ENCODE data around the gene ADI1.

ADI1 gene, protein sequence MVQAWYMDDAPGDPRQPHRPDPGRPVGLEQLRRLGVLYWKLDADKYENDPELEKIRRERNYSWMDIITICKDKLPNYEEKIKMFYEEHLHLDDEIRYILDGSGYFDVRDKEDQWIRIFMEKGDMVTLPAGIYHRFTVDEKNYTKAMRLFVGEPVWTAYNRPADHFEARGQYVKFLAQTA

DNA sequence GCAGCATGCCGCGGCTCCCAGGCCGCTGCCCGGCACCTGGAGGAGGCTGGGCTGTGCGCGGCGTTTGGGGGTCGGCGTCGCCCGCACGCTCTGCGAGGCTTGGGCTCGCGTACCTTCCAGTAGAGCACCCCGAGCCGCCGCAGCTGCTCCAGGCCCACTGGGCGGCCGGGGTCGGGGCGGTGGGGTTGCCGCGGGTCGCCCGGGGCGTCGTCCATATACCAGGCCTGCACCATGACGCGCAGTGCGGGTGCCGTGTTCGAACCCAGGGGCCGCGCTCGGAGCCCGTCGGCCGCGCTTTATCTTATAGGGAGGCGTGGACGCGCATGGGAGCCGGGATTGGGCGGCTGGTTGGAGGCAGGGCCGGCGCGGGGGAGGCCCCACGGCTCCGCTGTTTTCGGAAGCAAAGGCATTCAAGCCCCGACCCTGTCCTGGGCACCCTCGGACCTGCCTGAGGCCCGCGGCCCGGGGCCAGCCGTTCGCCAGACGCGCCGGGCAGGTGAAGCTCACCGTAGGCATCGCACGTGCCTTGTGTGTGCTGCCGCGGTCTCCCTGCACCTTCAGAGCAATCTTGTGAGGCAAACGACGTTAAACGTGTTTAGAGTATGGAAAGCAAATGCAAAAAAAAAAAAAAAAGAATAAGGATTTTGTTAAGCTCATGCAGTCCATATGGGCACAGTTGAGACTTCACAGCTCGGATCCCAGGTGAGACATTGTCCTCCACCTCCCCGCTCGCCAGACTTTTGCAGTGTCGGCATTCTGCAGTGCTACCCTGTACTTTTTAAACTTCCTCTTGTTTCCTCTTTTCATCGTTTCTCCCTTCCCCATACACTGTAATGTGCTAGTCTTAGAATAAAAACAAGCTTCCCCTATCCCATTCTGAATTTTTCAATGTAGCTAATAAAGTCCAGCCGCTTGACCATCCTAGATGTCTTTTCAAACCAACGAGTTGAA is at the start of gene ADI1:
Gene ADI1 (minus strand): TSS at position 277 of the 951 bp plus-strand sequence. CDS start 44 bp downstream, at position 233.
- peak; percentile 76 to 79 for ATAC-seq

DNA sequence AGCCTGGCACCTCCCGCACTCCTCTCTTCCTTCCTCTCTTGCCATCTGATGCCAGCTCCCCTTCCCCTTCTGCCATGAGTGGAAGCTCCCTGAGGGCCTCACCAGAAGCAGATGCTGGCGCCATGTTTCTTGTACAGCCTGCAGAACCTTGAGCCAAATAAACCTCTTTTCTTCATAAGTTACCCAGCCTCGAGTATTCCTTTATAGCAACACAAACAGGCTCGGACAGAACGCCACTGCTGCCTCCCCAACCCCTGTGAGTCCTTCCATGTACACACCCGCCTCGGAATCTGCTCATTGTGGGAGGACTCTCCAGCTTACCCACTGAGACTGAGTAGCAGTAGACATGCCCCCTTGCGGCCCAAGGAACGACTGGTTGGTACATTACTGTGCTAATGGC is 47.5 kb upstream of the ADI1 start:
- no peak for ATAC-seq

DNA sequence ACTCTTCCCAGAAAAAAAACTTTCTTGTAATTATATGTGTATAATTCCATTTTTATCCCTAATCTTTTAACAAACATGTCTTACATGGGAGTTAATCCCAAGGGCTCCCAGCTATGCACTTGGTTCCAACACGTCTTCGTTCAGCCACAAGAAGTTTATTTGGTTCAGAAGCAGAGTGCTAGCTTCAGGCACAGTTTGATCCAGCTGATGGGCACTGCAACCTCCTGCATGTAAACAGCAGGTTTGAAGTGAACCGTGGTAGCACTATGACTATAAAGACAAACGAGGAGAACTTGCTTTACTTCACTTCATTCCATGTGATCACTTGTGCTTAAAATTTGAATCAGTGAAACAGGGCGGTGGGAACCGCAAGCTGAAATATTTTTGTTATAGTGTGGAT is 45.8 kb upstream of the ADI1 start:
- ATAC-seq, result no peak

DNA sequence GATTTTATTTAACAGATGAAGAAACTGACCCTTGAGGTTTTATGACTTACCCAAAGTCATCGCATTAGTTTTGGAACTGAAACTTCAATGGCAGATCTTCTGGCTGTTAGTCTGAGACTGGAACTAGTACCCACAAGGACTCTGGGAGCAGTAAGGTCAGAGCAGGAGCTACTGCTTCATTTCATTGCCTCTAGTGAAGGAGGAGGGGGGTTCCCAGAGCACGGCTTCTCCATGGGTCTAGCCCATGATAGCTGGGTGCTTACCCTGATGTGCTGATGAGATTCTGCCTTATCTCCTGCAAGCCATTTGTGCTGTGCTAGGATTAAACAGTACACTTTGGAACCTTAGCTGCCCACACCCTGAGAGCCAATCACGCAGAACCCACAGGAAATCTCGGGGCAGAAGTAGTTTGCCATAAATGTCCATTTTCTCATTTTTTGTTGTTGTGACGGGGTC is 44.2 kb upstream of the ADI1 start:
- ATAC-seq, result no peak

DNA sequence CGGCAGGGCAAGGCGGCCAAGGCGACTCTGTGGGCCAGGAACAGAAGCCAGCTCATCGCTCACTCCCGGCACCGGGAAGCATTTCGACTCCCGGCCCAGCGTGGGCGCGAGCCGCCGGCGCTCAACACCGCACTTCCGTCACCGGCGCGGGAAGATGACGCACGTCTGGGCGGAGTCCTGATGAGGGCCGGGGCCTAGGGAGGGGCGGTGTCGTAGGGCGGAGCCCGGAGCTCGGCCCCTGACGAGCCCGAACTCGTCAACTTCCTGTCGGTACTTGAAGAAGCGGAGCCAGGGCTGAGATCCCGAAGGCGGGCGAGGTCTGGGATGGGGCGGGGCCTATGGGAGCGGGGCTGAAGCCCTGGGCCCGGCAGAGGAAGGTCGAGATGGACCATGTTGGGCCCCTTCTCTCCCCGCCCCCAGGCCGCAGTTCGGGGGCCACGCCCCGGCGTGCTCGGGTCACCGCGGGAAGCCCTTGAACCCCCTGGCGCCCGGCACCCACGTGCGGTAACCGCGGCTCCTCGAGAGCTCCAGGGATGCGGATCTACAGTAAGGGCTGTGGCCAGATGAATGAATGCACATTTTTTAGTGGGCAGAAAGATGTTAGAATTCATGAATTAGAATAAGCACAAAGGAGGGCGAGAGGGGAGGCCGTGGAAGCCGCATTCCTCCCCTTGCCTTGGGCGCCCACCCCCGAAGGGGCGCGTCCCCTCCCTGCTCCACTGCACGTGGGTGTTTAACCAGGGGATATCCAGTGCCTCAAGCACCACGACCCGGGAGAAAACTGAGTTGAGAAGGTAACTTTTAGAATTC is 39.1 kb upstream of the ADI1 start, which contains the start of gene RNASEH1:
Gene RNASEH1 (minus strand): TSS at position 129 of the 810 bp plus-strand sequence. CDS start 73 bp downstream, at position 56.
- peak; percentile 96 to 98 for ATAC-seq

DNA sequence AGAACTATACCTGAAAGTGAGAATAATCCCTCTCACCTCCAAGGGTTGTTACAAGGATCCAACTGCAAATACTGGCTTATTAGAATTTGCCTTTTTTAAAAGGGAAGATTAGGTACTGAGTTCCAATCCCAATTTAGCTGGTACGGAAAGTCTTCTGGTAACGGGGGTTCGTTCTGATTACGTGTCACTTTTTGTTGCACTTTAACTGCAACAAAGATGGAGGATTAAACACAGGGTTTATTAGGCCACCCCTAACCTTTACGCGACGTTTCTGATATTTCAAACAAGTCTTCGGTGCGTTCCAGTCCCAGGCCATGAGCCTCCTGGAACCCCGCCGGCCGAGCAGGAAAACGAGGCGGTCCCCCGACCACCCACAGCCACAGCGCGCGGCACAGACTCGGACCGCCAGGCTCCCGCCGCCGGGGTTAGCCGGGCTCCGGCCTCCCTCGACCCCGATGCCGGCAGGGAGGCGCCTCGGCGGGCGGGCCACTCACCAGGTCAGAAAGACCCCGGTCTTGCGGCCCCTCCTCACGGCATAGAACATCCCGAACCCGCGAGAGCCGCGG is 38.4 kb upstream of the ADI1 start:
- peak; percentile 22 to 25 for ATAC-seq

DNA sequence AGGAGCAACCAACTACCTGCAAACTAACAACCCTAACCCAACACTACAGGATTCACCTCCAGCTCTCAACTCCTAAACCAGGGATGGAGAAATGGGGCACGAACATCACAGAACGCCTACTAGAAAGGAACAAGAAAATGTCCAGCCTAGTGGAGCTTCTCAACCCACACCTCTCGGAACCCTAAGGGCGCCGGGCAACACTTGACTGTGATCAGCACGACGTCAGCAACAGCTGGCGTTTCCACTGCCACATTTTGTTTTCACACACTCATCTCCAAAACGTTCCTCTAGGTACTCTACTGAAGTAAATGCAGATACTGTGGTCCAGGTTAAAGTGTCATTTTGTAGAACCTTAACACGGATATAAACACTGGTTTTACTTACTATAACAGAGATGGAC is 34.6 kb upstream of the ADI1 start:
- ATAC-seq, result no peak

DNA sequence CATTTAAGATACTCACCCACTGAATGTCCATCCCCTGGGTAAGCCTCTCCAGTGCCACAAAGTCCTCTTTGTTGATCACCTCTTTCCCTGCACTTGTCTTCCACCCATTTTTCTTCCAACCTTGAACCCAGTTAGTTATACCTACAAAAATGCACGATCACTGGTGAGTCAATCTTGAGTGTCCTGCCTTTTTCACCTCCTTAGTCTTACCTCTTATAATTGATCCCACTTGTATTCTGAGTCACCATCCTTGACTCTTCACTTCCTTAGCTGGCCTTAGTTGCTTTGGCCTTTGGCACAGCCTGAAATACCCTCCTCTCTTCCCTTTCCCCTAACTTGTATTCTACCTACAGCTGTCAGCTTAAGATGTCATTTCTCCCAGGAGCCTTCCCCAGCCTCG is 28.6 kb upstream of the ADI1 start:
- ATAC-seq, result no peak

DNA sequence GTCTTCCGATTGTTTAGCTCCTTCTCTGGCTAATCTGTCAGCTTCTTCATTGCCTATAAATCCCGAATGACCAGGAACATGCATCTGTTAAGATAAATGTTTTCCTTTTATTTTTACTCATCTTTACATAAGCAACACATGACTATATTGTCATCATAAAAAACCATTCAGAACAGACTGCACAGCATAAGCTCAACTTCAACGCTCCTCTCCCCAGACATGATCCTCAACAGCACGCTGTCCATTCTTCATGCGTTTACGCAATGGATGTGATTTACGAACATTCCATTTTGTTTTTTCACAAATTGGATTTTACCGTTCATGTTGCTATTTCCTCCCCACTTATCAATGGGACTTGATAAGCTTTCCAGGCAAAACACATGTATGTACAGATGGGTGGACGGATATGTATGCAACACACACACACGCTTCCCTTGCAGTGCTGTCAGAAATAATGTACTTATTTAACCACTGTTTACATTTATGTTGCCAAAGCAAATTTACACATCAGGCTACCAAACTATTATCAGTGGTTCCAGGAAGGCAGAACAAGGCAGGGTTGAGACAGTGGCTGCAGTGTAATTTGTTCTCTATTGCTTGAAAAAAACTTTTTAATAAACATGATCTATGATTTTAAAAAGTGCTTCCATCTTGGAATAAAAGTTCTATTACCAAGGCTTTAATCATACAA is 26.6 kb upstream of the ADI1 start:
- no peak for ATAC-seq

DNA sequence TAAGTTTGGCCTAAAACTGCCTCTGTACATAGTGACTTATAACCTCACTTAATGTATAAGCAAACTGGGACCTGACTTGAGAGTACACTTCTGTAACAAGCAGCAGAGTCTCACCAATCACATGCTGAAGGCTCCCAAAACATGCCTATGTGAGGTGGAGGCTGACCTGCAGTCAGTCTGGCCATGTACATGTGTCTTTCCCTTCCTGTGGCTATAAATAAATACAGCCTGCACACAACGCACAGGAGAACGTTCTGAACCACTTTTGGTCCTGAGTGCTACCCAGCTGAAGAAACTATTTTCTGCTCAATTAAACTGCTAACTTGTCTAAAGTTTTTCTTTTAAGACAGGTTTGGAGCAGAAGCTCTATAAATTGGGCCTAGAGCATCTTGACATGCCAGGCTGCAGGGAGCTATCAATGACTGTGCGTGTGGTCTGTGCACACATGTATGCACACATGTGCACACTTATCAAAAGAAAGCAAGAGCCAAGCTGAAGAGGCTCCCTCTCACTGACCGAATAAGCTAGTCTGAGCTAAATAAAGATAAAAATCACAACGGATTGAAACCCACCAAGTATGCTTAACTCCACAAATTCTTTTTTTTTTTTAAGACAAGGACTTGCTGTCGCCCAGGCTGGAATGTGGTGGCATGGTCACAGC is 23.8 kb upstream of the ADI1 start:
- no peak for ATAC-seq

DNA sequence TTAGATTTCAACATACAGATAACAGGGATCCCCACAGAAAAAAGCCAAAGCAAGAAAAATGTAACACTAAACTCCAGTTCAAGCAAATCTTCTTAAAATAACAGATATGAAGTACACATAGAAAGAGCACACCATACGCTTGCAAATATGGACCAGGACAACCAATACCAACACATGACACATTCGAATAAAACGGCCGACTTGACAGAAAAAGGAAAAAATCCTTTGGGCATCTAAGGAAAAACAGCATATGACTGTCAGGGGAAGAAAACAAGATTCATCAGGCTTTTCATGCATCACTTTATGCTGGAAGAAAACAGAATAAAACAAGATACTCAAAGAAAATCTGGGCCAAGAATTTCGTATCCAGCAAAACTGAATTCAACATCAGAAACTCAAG is 22.8 kb upstream of the ADI1 start:
- ATAC-seq, result no peak

DNA sequence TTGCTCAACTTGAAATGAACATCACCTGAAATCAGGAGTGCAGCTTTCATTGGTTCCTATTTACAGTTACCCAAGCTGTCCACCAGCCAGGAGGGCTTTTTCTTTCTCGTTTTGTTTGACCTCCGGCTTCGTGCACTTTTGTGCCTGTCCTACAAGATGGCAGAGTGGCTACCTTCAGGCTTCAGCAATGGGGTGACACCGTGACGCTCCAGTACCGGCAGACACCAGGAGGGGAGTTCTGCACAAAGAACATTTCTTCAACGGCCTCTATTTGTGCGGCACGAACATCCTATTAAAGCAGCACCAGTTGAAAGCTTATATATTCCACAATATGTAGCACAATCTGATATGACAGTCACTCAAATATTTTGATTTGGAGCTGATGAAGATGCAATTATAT is 20.5 kb upstream of the ADI1 start:
- no peak for ATAC-seq

DNA sequence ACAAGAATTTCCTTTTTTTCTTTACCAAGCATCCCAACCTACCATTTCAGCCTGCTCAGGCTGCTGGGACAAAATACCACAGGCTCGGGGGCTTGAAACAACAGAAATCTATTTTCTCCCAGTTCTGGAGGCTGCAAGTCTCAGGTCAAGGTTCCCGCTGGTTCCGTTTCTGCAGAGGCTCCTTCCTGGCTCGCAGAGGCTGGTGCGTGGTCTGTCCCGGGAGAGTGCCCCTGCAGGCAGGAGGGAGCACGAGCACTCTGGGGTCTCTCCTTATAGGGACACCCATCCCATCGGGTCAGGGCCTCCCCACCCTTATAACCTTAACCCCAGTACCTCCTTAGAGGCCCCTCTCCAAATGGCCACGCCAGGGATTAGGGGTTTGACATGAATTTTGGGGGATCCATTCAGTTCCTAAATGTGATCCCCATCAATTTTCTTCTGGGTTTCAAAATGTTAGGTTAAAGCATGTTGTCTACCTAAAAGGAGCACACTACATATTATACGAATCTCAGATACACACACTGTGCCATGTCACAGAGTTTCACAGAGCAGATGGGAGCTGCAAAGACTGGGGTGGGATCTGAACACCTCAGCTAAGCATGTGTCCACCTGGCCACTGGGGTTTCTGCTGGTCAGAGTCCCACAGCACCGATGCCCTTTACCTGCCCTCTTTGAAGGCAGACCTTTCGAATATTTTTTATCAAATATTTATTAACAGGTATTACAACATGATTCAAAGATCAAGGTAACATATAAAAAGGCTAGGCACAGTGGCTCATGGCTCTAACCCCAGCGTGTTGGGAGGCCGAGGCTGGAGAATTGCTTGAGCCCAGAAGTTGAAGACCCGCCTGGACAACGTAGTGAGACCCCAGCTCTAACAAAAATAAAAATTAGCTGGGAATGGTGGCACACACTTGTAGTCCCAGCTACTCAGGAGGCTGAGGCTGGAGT is 17.6 kb upstream of the ADI1 start:
- peak in 1 of 2 donors; percentile 38 for ATAC-seq

DNA sequence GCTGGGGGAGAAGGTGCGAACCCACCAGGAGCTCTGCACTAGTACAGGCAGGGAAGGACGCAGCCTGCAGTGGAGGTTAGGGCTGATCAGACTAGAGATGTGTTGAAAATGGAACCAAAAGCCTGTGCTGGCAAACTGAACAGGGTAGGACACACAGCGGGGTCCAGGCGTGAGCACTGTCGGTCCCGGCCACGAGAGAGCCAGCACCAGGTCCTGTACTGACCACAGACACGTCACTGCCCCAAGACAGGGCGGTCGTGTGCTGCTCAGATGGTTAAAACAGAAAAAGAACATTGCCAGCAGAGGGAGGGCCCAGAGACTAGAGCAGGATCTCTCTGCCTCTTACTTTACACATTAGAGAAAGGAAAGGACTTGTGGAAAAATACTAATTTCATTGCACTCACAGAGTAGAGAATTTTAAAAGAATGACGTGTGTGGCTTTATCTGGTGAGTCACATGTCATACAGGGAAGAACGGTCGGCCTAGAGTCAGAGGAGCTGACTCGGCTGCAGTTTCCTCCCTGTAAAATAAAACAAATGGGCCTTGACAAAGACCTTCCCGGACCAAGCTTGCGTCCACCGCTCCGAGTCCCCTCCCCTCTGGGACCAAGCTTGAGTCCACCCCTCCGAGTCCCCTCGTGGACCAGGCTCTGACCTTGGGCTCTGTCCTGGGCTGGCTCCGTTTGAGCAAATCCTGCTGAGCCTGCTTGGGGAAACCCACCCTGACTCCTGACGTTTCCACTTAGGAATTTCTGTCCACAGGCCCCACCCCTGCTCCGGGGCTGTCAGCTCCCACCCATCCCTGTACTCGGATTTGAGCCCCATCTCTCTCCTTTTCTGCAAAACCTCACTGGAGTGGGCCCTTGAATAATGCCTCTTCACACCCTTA is 16.7 kb upstream of the ADI1 start:
- no peak for ATAC-seq

DNA sequence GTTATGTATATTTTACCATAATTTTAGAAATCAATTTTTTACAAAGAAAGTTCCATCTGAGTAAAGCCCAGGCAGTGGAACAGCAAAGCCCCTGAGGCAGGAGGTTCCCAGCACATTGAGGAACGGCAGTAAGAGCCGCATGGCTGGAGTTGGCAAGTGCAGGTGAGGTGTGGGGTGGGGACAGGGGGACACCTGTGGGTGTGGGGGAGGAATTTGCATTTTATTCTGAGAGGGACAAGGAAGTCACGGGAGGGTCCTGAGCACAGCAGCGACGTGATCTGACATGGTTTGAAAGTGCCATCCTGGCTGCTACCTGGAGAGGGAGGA is 16.1 kb upstream of the ADI1 start:
- no peak for ATAC-seq

DNA sequence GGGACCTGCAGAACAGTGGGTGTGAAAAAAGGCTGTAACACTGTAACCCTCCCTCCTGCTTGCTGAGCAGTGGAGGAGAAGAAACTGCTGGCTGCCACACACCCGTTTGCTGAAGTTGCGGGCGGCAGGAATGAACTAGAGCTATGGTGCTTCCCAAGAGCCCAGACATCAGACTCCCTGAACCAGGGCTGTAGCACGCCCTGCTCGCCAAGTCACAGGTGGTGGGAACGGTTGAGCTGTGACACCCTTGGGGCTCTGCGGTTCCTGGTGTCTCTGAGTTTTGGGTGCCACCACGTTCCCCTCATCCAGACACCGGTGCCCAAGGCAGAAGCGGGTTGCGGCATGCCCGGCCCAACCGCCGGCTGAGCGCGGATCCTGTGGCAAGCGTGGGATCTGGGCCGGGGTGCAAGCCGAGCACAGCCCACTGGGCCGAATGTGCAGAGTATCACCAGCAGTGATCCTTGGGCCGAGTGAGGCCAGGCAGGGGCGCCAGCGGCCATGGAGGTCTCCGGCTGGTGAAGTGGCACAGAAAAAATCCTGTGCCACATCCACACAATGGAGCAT is 15.0 kb upstream of the ADI1 start:
- ATAC-seq, result no peak

DNA sequence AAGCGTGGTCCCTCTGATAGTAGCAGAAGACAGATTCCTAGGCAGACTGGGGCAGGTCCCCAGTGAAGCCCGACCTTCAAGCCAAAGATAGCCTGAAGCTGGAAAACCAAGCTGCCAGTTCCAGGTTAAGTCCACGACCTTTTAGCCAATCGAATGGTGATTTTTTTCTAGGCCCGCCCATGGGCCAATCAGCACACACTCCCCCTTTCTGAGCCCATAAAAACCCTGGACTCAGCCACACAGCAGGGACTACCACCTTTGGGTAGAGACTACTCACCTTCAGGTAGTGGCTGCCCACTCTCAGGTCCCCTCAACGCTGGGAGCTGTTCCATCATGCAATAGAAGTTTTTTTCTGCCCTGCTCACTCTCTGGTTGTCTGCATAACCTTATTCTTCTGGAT is 14.5 kb upstream of the ADI1 start:
- ATAC-seq, result no peak

DNA sequence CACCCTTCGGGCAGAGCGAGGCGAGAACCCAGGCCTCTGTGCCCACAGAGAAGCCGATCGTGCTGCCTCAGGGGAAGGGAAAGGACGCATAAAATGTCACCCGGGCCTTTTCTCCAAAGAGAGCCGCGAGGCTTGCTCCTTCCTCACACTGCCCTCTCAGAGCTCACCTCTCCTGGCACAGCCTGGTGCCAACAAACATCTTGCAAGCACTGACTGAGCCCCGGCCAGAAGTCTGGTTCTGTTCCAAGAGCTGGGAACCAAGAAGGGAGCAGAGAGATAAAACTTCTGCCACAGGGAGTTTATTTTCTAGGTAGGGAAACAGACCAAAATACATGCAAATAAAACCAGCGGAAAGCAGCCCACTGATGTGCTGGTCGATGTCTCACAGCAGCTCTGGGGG is 13.6 kb upstream of the ADI1 start:
- no peak for ATAC-seq

Measured in activated CD4-positive, CD25-positive, alpha-beta regulatory T cell treated with anti-CD3 and anti-CD28 coated beads, Interleukin-2, amount 50 U/mL, for 24 hours (primary cell).